Esophagus muscularis mucosa (tissue), 4 donors: ENCODE results near the gene NDUFB2.
A peak's percentile ranks its signal among the peaks of the same experiment; 100 is the strongest.

Experiments used
- CTCF ChIP-seq, 3 experiments: fragments of 200-600 bp in 2 of 3; fragments of 450-650 bp in 1 of 3; sonication (generic) in 2 of 3; IDR thresholded peaks; one replicate each; pipeline ENCODE4 v1.5.1; 2017 to 2019; ENCODE audit warnings: antibody characterized with exemption in 3 of 3, mild to moderate bottlenecking in 2 of 3, moderate library complexity in 1 of 3
- EP300 ChIP-seq: sonication (generic); formaldehyde crosslinking; IDR thresholded peaks from one replicate; pipeline ENCODE4 v1.6.1; 2017; ENCODE audit warnings: antibody characterized with exemption
- POLR2A ChIP-seq: fragments of 450-650 bp; IDR thresholded peaks from one replicate; pipeline ENCODE4 v1.6.1; 2017; ENCODE audit warnings: antibody characterized with exemption, moderate library complexity, mild to moderate bottlenecking, low read depth

DNA sequence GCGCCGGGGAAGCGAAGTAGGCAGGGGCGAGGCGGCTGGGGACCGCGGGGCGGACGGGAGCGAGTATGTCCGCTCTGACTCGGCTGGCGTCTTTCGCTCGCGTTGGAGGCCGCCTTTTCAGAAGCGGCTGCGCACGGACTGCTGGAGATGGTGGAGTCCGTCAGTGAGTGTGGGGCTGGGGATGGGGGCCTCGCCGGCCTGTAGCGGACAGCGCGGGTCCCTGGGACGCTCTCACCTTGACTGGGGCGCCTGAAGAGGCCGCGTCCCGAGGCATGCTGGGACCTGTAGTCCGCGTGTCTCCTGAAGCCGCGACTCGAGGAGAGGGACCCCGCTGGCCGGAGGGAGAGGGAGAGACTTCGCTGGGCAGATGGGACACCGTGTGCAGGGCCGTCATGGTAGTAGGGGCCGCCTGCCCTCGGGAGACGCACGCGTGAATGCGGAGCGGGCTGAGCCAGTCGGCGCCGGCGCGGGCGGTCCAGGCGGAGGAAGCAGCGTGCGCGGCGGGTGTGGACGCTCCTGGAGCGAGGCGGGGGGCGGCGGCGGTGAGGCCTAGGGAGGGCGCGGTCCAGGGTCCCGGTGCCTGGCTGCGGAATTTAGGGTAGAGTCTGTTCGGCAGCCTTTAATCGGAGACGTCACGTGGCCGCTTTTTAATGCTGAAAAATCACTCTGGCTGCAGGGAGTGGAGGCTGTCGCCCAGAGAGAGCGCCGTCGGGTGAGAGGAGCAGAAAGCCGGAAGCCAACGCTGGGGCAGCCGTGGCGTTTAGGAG is at the start of gene NDUFB2:
- TF ChIP-seq CTCF (IDR thresholded peaks at IDR 0.05) (no peak), EP300 (no peak), POLR2A (peak; percentile 88)
